Brain pericyte (primary cell): ENCODE results near the gene AFF2.
A peak's percentile ranks its signal among the peaks of the same experiment; 100 is the strongest.

ENCODE experiments used
- DNase-seq: peaks from one replicate; pipeline ENCODE4 v3.0.0-alpha.2; 2012; ENCODE audit warnings: low read depth, low spot score

Gene AFF2

DNA sequence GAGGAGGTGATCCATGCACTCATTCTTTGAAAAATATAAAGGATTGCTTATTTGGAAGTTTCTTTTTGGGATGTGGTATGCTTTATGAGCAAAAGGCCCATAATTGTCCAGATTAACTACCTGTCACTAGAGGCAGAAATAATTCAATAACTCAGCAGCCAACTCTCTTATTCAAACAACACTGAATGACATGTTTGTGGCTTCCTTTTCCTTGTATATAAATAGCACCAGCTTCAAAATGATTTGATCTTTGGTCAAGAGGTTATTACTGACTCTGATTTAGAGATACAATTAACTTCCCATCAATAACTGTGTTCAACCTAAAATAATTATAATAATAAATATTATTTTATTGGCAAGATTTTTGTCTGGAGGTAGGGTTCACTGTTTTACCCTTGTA is 232.3 kb downstream of the AFF2 start:
- no peak for DNase-seq

GRCh38 chrX:148741441-148741840 is 241.0 kb downstream of the AFF2 start:
- DNase-seq = no peak

GRCh38 chrX:148755111-148755510 is 254.7 kb downstream of the AFF2 start:
- DNase-seq = no peak

GRCh38 chrX:148763896-148764295 is 263.5 kb downstream of the AFF2 start:
- no peak for DNase-seq

- no peak for DNase-seq
Observed at GRCh38 chrX:148768296-148768695, 267.9 kb downstream of the AFF2 start.

- DNase-seq = peak; percentile 0
Observed at GRCh38 chrX:148771440-148771839, 271.0 kb downstream of the AFF2 start.

GRCh38 chrX:148774276-148774675 is 273.9 kb downstream of the AFF2 start:
- DNase-seq = no peak

DNA sequence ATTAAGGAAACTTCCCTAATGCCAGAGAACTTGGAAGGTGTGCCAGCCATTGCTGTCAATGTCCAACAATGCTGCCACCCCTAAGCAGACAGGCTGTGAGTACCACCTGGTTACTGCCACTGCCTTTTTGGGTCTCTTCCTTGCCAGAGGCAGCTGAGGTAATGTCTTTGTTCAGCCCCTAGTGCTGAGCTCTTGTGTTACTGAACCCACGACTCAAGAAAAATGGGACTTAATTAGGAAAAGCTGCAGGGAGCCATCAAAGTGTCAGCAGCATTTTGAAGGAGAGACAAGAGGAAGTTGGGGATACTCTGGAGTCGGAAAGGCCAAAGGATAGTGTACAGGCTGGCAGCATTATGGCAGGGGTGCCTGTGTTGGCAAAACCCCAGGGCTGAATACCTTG is 283.7 kb downstream of the AFF2 start:
- no peak for DNase-seq

DNA sequence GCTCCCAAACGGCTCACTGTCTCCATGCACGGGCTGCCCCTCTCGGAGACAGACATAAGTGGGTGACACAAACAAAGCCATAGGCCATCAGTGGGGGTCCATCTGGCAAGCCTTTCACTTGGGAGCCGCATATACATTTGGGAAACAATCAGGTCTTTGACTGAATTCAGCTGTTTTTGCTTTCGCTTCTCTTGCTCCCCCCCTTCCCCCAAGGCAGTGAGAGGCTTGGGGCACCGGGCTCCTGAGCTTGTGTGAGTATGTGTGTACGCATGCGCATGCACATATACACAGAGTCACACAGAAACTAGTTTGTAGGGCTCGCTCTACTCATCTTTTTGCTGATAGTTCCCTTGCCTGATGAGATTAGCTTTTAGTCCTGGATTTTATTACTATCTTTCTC is 284.4 kb downstream of the AFF2 start:
- no peak for DNase-seq

GRCh38 chrX:148785256-148785655 is 284.8 kb downstream of the AFF2 start:
- no peak for DNase-seq

DNA sequence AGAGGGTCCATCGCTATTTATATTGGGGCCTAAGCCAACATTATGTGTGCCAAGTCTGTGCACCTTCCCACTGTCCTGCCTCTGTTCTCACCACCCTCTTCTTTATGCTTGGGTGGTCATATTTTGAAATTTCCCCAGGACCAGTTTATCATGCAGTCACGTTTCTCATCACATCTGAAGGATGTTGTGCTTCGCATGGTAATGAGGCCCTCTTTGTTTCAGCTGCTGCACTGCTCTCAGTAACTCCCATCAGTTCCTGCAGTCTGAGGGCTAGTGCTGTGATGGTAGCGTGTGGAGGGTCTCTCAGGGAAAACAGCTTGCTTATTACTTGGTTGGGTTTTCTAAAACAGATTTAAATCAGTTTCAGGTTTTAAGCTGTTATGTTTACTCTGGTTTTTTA is 288.0 kb downstream of the AFF2 start:
- no peak for DNase-seq

GRCh38 chrX:148794350-148794749 is 293.9 kb downstream of the AFF2 start:
- no peak for DNase-seq

DNA sequence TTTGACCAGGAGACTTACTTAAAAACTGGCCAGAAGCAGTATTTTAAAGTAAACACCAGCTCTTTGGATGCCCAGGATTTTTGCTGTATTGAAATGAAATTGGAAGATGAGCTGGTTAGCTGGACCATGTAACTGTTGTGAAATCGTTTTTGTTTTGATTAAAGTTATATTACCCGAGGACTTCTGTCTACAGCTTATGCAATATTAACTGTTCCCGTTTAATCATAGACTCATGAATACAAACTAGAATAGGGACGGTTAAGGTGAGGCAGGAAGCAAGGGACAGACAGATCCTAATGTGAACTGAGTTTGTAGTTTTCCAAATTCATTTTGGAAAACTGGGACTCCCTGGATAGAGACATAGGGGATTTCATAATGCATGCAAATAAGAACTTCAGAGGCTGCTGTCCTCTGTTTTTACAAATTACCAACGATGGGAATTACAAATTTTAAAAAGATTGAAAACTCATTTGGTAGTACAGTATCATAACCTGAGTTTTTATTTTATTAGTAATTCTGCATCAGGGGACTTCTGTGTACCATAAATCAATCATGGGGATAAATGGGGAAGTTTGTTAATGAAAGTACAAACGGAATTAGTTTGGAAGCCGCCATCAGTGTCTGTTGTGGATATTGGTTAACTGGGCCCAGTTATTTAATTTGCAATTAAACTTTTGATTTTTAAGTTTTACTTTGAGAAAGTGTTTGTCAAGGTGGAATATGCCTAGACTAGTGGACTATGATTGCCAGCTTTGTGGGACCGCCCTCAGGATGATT is 304.4 kb downstream of the AFF2 start:
- DNase-seq = no peak

GRCh38 chrX:148806145-148806870 is 305.9 kb downstream of the AFF2 start:
- no peak for DNase-seq

DNA sequence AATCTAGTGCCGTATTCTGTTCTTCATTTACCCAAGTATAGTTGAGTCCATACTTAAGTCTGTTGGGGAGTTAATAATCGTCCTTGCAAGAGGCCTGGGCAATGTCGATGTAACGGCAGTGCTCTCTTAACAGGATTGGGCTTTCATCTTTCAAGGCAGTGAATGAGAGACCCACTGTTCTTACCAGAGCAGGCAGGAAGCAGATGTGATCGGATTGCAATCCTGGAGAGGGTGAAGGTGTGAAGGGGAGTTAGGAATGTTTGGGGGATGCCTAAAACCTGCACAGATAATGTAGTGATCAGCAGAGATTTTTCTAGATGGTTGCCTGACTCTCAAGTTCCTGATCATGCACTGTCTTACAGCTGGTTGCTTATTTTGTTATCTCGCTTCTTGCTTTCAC is 308.4 kb downstream of the AFF2 start:
- DNase-seq = no peak

DNA sequence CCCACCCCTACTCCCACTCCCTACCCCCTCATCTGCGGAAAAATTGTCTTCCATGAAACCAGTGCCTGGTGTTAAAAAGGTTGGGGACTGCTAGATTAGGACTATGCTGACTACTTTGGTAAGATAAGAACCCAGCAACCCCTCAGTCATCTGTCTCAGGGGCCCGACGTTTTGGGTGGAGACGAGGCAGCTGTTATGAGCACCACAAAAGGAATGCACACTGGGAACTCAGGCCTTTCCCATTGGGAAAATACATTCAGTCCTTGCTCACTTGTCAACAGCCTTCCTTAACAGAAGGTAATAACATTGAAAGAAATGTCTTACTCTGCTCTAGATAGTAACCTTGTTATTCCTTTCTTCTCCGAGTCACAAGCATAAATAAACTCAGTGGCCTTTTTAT is 310.8 kb downstream of the AFF2 start:
- no peak for DNase-seq

GRCh38 chrX:148813422-148813821 is 313.0 kb downstream of the AFF2 start:
- DNase-seq = no peak

GRCh38 chrX:148813967-148814366 is 313.6 kb downstream of the AFF2 start:
- no peak for DNase-seq

GRCh38 chrX:148815218-148815961 is 315.0 kb downstream of the AFF2 start:
- DNase-seq = no peak

- no peak for DNase-seq
Observed at GRCh38 chrX:148823986-148824385, 323.6 kb downstream of the AFF2 start.

DNA sequence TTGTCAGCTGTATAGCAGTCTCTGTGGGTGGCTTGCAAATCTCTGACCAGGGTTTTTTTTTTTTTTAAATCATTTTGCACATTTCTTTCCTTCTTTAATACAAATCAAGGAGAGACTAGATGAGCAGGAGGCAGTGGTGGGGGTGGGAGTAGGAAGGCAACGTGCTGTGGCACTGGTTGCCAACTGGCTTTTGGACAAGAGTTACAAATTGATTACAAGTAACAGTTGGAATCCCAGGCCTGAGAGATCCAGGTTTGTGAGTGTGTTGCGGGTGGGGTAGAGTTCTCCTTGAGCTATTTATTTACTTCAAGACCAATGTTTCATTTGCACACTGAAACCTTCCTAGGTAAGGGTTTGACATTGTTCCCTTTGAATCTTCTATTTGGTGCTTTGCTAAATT is 325.3 kb downstream of the AFF2 start:
- DNase-seq = no peak

- DNase-seq = no peak
Observed at GRCh38 chrX:148836741-148837140, 336.3 kb downstream of the AFF2 start.

- DNase-seq = no peak
Observed at GRCh38 chrX:148850631-148851030, 350.2 kb downstream of the AFF2 start.
